Breast epithelium (tissue), 4 donors: Measurements from ENCODE around the gene SEC22B. TPM values are rescaled to one million over a fixed set of nuclear protein-coding genes. Genes with fewer than 3 reads are reported as not detected.
"Not testable (repeated sequence)": the region's sequence is repeated elsewhere in the genome, so short reads cannot be mapped to it uniquely, and the experiment has no call there.

Source experiments
- DNase-seq, 2 donors: peaks; one replicate each; pipeline ENCODE4 v3.0.0-alpha.2; 2019; ENCODE audit warnings: low spot score in 2 of 2
- H3K27ac ChIP-seq, 2 donors: fragments of 200-600 bp; sonication (generic) in 1 of 2; one replicate each; pipeline ENCODE4 v1.5.1; 2016 to 2019; ENCODE audit warnings: mild to moderate bottlenecking in 1 of 2
- H3K27me3 ChIP-seq, 2 donors: fragments of 200-600 bp; sonication (generic) in 1 of 2; one replicate each; pipeline versions ENCODE4 v1.5.1 to v1.6.0; 2017 to 2019; ENCODE audit warnings: control low read depth in 1 of 2, mild to moderate bottlenecking in 1 of 2
- H3K36me3 ChIP-seq: fragments of 200-600 bp; one replicate; pipeline ENCODE4 v1.5.1; 2019
- H3K4me1 ChIP-seq, 2 donors: fragments of 200-600 bp; sonication (generic); one replicate each; pipeline ENCODE4 v1.5.1; 2016 to 2019; ENCODE audit warnings: control low read depth in 1 of 2
- H3K4me3 ChIP-seq, 3 donors: fragments of 200-600 bp; sonication (generic); 1 replicate in 2 of 3; 2 replicates in 1 of 3; pipeline ENCODE4 v1.5.1; 2016 to 2019; ENCODE audit warnings: mild to moderate bottlenecking in 3 of 3, moderate library complexity in 2 of 3
- H3K9me3 ChIP-seq, 2 donors: fragments of 200-600 bp; sonication (generic) in 1 of 2; one replicate each; pipeline ENCODE4 v1.5.1; 2016 to 2019; ENCODE audit warnings: control low read depth in 1 of 2
- intact Hi-C: fragments of 100-400 bp; cut with DNase I; formaldehyde crosslinking; loops from one replicate; pipeline ENCODE4 v1.15.1; 2023; ENCODE audit warnings: low total_unique reads
- total RNA-seq, 3 donors: library from RNA; depleted of rRNA; stranded (reverse); fragments of >200 nt; gene quantifications; one replicate each; pipeline ENCODE4 v1.1.0, GENCODE V29; 2016

Gene SEC22B
- total RNA-seq, 3 donors from 2014 or later: 29.2 to 37.8 (median 32.3) TPM

DNA sequence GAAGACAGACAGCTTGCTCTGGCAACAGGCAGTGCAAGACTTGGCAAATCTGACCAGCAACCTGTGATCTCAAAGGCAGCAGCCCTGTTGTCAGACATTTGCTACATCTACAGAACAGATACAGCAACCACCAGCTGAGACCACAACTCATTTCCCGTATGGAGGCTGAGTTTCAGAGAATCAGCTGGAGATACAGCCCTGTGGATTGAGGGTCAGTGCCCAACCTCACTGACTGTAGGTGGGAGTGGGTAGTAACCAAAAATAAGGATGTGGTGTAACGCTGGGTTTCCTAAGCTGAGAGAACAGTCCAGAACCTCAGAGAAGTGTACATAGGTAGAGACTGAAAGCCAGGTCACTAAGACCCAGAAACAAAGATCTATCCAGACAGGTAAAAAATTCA is 71.0 kb downstream of the SEC22B start:
- intact Hi-C loops, H3K9me3 ChIP-seq, H3K4me3 ChIP-seq, H3K36me3 ChIP-seq, DNase-seq, H3K27ac ChIP-seq, H3K4me1 ChIP-seq, H3K27me3 ChIP-seq: not testable (repeated sequence)

DNA sequence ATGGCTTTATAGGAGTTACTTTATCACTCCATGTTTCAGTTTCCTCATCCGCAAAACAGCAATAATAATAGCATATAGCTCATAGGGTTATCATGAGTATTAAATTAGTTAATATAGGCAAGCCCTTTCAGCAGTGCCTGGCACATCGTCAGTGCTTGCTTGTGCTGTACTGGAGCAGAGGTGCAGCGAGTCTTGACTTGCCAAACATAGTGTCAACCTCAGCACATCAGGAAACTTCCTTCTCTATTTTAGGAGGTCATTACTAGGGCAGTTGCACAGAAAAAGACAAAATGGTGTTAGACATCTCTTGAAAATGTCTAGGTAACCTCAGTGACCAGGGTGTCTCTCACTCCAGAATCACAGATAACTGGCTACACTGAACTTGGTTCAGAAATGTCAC is 72.6 kb downstream of the SEC22B start:
- intact Hi-C loops, H3K27ac ChIP-seq: not testable (repeated sequence)

DNA sequence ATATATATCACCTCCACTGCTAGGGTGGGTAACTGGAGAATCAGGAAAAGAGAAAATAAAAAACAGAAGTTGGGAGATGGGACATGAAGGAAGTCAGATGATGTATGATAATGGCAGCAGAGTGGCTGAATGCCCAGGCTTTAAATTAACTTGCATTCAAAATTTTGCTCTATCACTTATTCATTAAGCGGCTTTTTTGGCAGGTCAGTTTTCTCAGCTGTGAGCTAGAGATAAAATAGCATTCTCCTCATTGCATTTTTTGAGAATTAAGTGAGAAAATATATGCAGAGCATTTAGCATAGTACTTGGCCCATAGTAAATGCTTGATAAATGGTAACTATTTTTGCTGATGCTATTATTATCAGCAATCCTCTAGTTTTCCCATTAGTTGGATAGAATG is 74.7 kb downstream of the SEC22B start:
- DNase-seq, intact Hi-C loops, H3K36me3 ChIP-seq, H3K4me3 ChIP-seq, H3K9me3 ChIP-seq, H3K27me3 ChIP-seq, H3K27ac ChIP-seq, H3K4me1 ChIP-seq: not testable (repeated sequence)

More for the DNA sequence above, 72.6 kb downstream of the SEC22B start:
- H3K27me3 ChIP-seq, H3K9me3 ChIP-seq, H3K36me3 ChIP-seq, H3K4me3 ChIP-seq, H3K4me1 ChIP-seq, DNase-seq: not testable (repeated sequence)

Other genes starting within 250 kb of the SEC22B start
- 100 to 1,000 TPM; 106 to 148 (median 123) TPM for gene NOTCH2, start 106.9 kb downstream of the SEC22B start, total RNA-seq
- gene NBPF8, start 238.5 kb upstream of the SEC22B start, total RNA-seq: 10 to 100 TPM; 15.1 to 18.7 (median 17.1) TPM